MCF 10A (cell line): Measurements from ENCODE around the gene PTPRG. TPM values are rescaled to one million over a fixed set of nuclear protein-coding genes. Genes with fewer than 3 reads are reported as not detected.

Source experiments
- Bru-seq: library from RNA; stranded (reverse); fragments of 400-500 nt; gene quantifications from one replicate; lab custom pipeline; 2021; lab: Mats Ljungman, UMichigan
- BruChase-seq, 2 experiments: library from RNA; stranded (reverse); fragments of 400-500 nt; gene quantifications; one replicate each; lab custom pipeline; 2021; lab: Mats Ljungman, UMichigan
- BruUV-seq: library from RNA; stranded (reverse); fragments of 400-500 nt; replicated peaks from 2 replicates; lab custom pipeline; 2021; lab: Mats Ljungman, UMichigan
- CTCF ChIA-PET: fragments of 300-600 bp; sonication (Branson Sonifier 250); formaldehyde crosslinking; extraction: SDS; loops from one replicate; lab custom pipeline; 2021; ENCODE audit warnings: antibody characterized with exemption, inconsistent platforms; lab: Yijun Ruan, JAX
- POLR2A ChIA-PET: fragments of 300-600, 350-650 bp; sonication (Branson Sonifier 250); formaldehyde crosslinking; extraction: SDS; loops from one replicate; lab custom pipeline; 2020; ENCODE audit warnings: antibody characterized with exemption, inconsistent platforms; lab: Yijun Ruan, JAX
- DNase-seq: peaks from one replicate; pipeline ENCODE4 v3.0.0-alpha.2; 2018; ENCODE audit not compliant: unreplicated experiment
- H3K27ac Mint-ChIP-seq: one replicate; pipeline ENCODE4 v1.8.0; 2022; ENCODE audit warnings: mild to moderate bottlenecking, low read depth, mixed read lengths; ENCODE audit not compliant: unreplicated experiment
- H3K27me3 Mint-ChIP-seq: one replicate; pipeline ENCODE4 v1.8.0; 2022; ENCODE audit warnings: mixed read lengths; ENCODE audit not compliant: insufficient read depth, unreplicated experiment
- H3K36me3 Mint-ChIP-seq: one replicate; pipeline ENCODE4 v1.8.0; 2022; ENCODE audit warnings: mild to moderate bottlenecking, moderate library complexity, mixed read lengths; ENCODE audit not compliant: insufficient read depth, unreplicated experiment
- H3K4me1 Mint-ChIP-seq: one replicate; pipeline ENCODE4 v1.8.0; 2022; ENCODE audit warnings: mixed read lengths; ENCODE audit not compliant: insufficient read depth, unreplicated experiment
- H3K4me3 Mint-ChIP-seq: one replicate; pipeline ENCODE4 v1.8.0; 2022; ENCODE audit warnings: mild to moderate bottlenecking, moderate library complexity, mixed read lengths; ENCODE audit not compliant: unreplicated experiment
- H3K9me3 Mint-ChIP-seq: one replicate; pipeline ENCODE4 v1.8.0; 2022; ENCODE audit warnings: mixed read lengths; ENCODE audit not compliant: unreplicated experiment
- CTCF ChIP-seq: fragments of 200-600 bp; IDR thresholded peaks from one replicate; pipeline ENCODE4 v1.8.0; 2022; ENCODE audit warnings: antibody characterized with exemption, mild to moderate bottlenecking; ENCODE audit not compliant: unreplicated experiment
- intact Hi-C: fragments of 100-400 bp; cut with micrococcal nuclease; formaldehyde crosslinking; loops from 2 replicates; pipeline ENCODE4 v1.14.1; 2022
- long read RNA-seq: library from polyadenylated mRNA; stranded (forward); transcript quantifications from one replicate; pipeline ENCODE4 v2.0.0, GENCODE V29; 2022
- total RNA-seq: library from RNA; stranded (reverse); gene quantifications from 2 replicates; pipeline ENCODE4 v1.2.3, GENCODE V29; 2022

PTPRG gene
- 47.9 and 54.5 TPM in 2 replicates for total RNA-seq
- Bru-seq, nascent RNA, result percentile 84 among the genes with signal in this experiment
- BruChase-seq, experiment 1, labeled RNA remaining after a 6-hour chase, result percentile 76 among the genes with signal in this experiment
- percentile 76 among the genes with signal in this experiment for BruChase-seq, experiment 2, labeled RNA remaining after a 2-hour chase
- long read RNA-seq, partial matches to known transcripts, result 17 of 31 reads
- long read RNA-seq, other reads (novel, unspliced or antisense), result 14 of 31 reads

- H3K27ac Mint-ChIP-seq, result peak within 1 kb of the TSS; percentile 94
- DNase-seq, result peak; percentile 94
These were observed at the start of gene PTPRG for GRCh38 chr3:61561374-61562041. TSS of gene PTPRG (plus strand) at chr3:61561571. CDS start at chr3:61562288, 717 bp downstream.

GRCh38 chr3:61518590-61518989 lies 42.8 kb upstream of the PTPRG start:
- no peak overlapping the region for H3K27ac Mint-ChIP-seq
- DNase-seq, result peak; percentile 14
- TF ChIP-seq CTCF, result no peak
- peaks cover 6% of the 10 kb centered on the region for H3K9me3 Mint-ChIP-seq
- intact Hi-C loops, result no loop called here
- ChIA-PET POLR2A (no interaction called here), CTCF (interaction anchor here (2.5 kb wide), 1 partner anchor 12 kb away, joined by 7 read pairs; no protein-coding TSS in a partner anchor)
- H3K27me3 Mint-ChIP-seq, result no peaks in the 10 kb centered on the region
- H3K4me3 Mint-ChIP-seq, result no peak overlapping the region
- no peaks in the 10 kb centered on the region for H3K4me1 Mint-ChIP-seq
- no TSS peak for BruUV-seq
- H3K36me3 Mint-ChIP-seq, result no peaks in the 10 kb centered on the region

More at GRCh38 chr3:61561374-61562041, at the start of gene PTPRG:
- Mint-ChIP-seq H3K4me1 (peaks cover 19% of the 10 kb centered on the region), H3K27me3 (no peaks in the 10 kb centered on the region), H3K9me3 (no peaks in the 10 kb centered on the region), H3K4me3 (peak within 1 kb of the TSS; percentile 91), H3K36me3 (peaks cover 5% of the 10 kb centered on the region)
- intact Hi-C loops, result loop anchor here (1.0 to 10.0 kb wide), 7 partner anchors 126 to 627 kb away; no protein-coding TSS in a partner anchor
- TSS peak; percentile 69 for BruUV-seq
- ChIA-PET CTCF (interaction anchor here (0.6 to 1.0 kb wide), 8 partner anchors 36 to 1678 kb away, joined by 3 to 6 read pairs (median 3); no protein-coding TSS in a partner anchor), POLR2A (interaction anchor here (0.6 to 6.1 kb wide), 31 partner anchors 11 to 1699 kb away, joined by 3 to 76 read pairs (median 4); no protein-coding TSS in a partner anchor)
- no peak for TF ChIP-seq CTCF

GRCh38 chr3:61520966-61521628 lies 40.3 kb upstream of the PTPRG start:
- no TSS peak for BruUV-seq
- H3K4me1 Mint-ChIP-seq, result peaks cover 5% of the 10 kb centered on the region
- H3K27ac Mint-ChIP-seq, result no peak overlapping the region
- no peaks in the 10 kb centered on the region for H3K9me3 Mint-ChIP-seq
- intact Hi-C loops, result no loop called here
- no peak overlapping the region for H3K4me3 Mint-ChIP-seq
- H3K36me3 Mint-ChIP-seq, result no peaks in the 10 kb centered on the region
- no peak for TF ChIP-seq CTCF
- CTCF ChIA-PET, result no interaction called here
- POLR2A ChIA-PET, result no interaction called here
- H3K27me3 Mint-ChIP-seq, result no peaks in the 10 kb centered on the region
- DNase-seq, result no peak
